ACHN (cell line): Measurements from ENCODE around the gene PEX16.

Experiments
- DNase-seq: peaks from one replicate; pipeline ENCODE4 v3.0.0-alpha.2; 2015
- in situ Hi-C: cut with HindIII; loops from 2 replicates; pipeline ENCODE4 v1.10.0; 2017; ENCODE audit warnings: low sequenced_read_pairs, low pct_ligation_motif_present, low pct_unique_long_range_greater_than_20kb

Gene PEX16

GRCh38 chr11:45887587-45887986 lies 30.1 kb downstream of the PEX16 start:
- in situ Hi-C loops: no loop called here
- no peak for DNase-seq

GRCh38 chr11:45886816-45887520 lies 30.7 kb downstream of the PEX16 start:
- in situ Hi-C loops: no loop called here
- no peak for DNase-seq

- DNase-seq: no peak
- in situ Hi-C loops: no loop called here
Observed at GRCh38 chr11:45885921-45886721, 31.6 kb downstream of the PEX16 start.

GRCh38 chr11:45885274-45885920 lies 32.3 kb downstream of the PEX16 start, which contains the start of gene MAPK8IP1:
TSS of gene MAPK8IP1 (plus strand) at chr11:45885651. CDS start at chr11:45885821, 170 bp downstream.
- in situ Hi-C loops: no loop called here
- peak; percentile 42 for DNase-seq

GRCh38 chr11:45884596-45885185 lies 33.0 kb downstream of the PEX16 start:
- in situ Hi-C loops: no loop called here

GRCh38 chr11:45881708-45882368 lies 35.8 kb downstream of the PEX16 start:
- peak; percentile 24 for DNase-seq
- in situ Hi-C loops: no loop called here

More at GRCh38 chr11:45884596-45885185, 33.0 kb downstream of the PEX16 start:
- no peak for DNase-seq

GRCh38 chr11:45880772-45881570 lies 36.7 kb downstream of the PEX16 start:
- in situ Hi-C loops: no loop called here
- no peak for DNase-seq

GRCh38 chr11:45879803-45880686 lies 37.6 kb downstream of the PEX16 start:
- DNase-seq: peak; percentile 41

GRCh38 chr11:45877845-45878244 lies 39.8 kb downstream of the PEX16 start:
- in situ Hi-C loops: no loop called here
- DNase-seq: no peak

More at GRCh38 chr11:45879803-45880686, 37.6 kb downstream of the PEX16 start:
- in situ Hi-C loops: no loop called here

GRCh38 chr11:45877221-45877620 lies 40.5 kb downstream of the PEX16 start:
- in situ Hi-C loops: no loop called here
- DNase-seq: no peak

GRCh38 chr11:45876401-45876800 lies 41.3 kb downstream of the PEX16 start:
- in situ Hi-C loops: no loop called here
- no peak for DNase-seq

GRCh38 chr11:45872651-45873356 lies 44.9 kb downstream of the PEX16 start:
- in situ Hi-C loops: no loop called here
- DNase-seq: peak; percentile 68

GRCh38 chr11:45871638-45872037 lies 46.0 kb downstream of the PEX16 start:
- in situ Hi-C loops: no loop called here
- DNase-seq: no peak

GRCh38 chr11:45870706-45871105 lies 47.0 kb downstream of the PEX16 start:
- in situ Hi-C loops: no loop called here
- DNase-seq: no peak

GRCh38 chr11:45869551-45869950 lies 48.1 kb downstream of the PEX16 start:
- in situ Hi-C loops: no loop called here

GRCh38 chr11:45864041-45864440 lies 53.6 kb downstream of the PEX16 start:
- DNase-seq: no peak
- in situ Hi-C loops: no loop called here

More at GRCh38 chr11:45869551-45869950, 48.1 kb downstream of the PEX16 start:
- no peak for DNase-seq
